Activated naive CD4-positive, alpha-beta T cell treated with anti-CD3 and anti-CD28 coated beads, Interleukin-2, amount 50 U/mL, for 72 hours (primary cell): ENCODE data around the gene GTPBP6. TPM values are rescaled to one million over a fixed set of nuclear protein-coding genes. Genes with fewer than 3 reads are reported as not detected.
A peak's percentile ranks its signal among the peaks of the same experiment; 100 is the strongest.
"Not testable (repeated sequence)": the region's sequence is repeated elsewhere in the genome, so short reads cannot be mapped to it uniquely, and the experiment has no call there.

Experiments used
- ATAC-seq, 2 donors: fragments of 150-1000 bp; cut with Tn5 transposase; 2 replicates each; pipeline ENCODE4 v1.10.0; 2021; ENCODE audit warnings: mild to moderate bottlenecking in 2 of 2, moderate library complexity in 2 of 2
- DNase-seq, 2 donors: peaks; one replicate each; pipeline ENCODE4 v3.0.0; 2021 to 2022; ENCODE audit warnings: low spot score in 2 of 2
- H3K27ac Mint-ChIP-seq, 2 donors: one replicate each; pipeline ENCODE4 v1.8.0; 2022; ENCODE audit warnings: mild to moderate bottlenecking in 2 of 2, mixed read lengths in 2 of 2
- H3K36me3 Mint-ChIP-seq, 2 donors: one replicate each; pipeline ENCODE4 v1.8.0; 2022; ENCODE audit warnings: mixed read lengths in 2 of 2
- H3K9me3 Mint-ChIP-seq, 2 donors: one replicate each; pipeline ENCODE4 v1.8.0; 2022; ENCODE audit warnings: mixed read lengths in 2 of 2
- total RNA-seq, 2 donors: library from RNA; stranded (reverse); gene quantifications; one replicate each; pipeline ENCODE4 v1.2.3, GENCODE V29; 2022

GTPBP6 gene
- total RNA-seq, 2 donors from 2014 or later: 57.1 to 61.6 TPM

- Mint-ChIP-seq H3K27ac (no peak overlapping the region), H3K9me3 (no peaks in the 10 kb centered on the region), H3K36me3 (no peaks in the 10 kb centered on the region)
- peak; percentile 3 to 18 for ATAC-seq
- peak in 1 of 2 donors; percentile 6 for DNase-seq
These were observed 43.1 kb downstream of the GTPBP6 start for GRCh38 chrX:275476-275966.

GRCh38 chrX:274904-275475, 43.6 kb downstream of the GTPBP6 start:
- H3K9me3 Mint-ChIP-seq: no peaks in the 10 kb centered on the region
- no peak overlapping the region for H3K27ac Mint-ChIP-seq
- no peaks in the 10 kb centered on the region for H3K36me3 Mint-ChIP-seq
- peak in 1 of 2 donors; percentile 1 for DNase-seq
- no peak for ATAC-seq

- no peak for DNase-seq
- no peak for ATAC-seq
- Mint-ChIP-seq H3K27ac (no peak overlapping the region), H3K36me3 (no peaks in the 10 kb centered on the region), H3K9me3 (no peaks in the 10 kb centered on the region)
These were observed 47.7 kb downstream of the GTPBP6 start for GRCh38 chrX:270848-271367.

GRCh38 chrX:267771-268261, 50.8 kb downstream of the GTPBP6 start:
- no peak for DNase-seq
- no peaks in the 10 kb centered on the region for H3K9me3 Mint-ChIP-seq
- no peak overlapping the region for H3K27ac Mint-ChIP-seq
- H3K36me3 Mint-ChIP-seq: no peaks in the 10 kb centered on the region
- no peak for ATAC-seq

- Mint-ChIP-seq H3K27ac (no peak overlapping the region), H3K36me3 (no peaks in the 10 kb centered on the region), H3K9me3 (no peaks in the 10 kb centered on the region)
- DNase-seq (no peak), ATAC-seq (no peak)
These were observed 53.1 kb downstream of the GTPBP6 start for GRCh38 chrX:265502-265901.

- H3K36me3 Mint-ChIP-seq: no peaks in the 10 kb centered on the region
- DNase-seq: no peak
- H3K9me3 Mint-ChIP-seq: no peaks in the 10 kb centered on the region
- no peak overlapping the region for H3K27ac Mint-ChIP-seq
- ATAC-seq: no peak
These were observed 53.8 kb downstream of the GTPBP6 start for GRCh38 chrX:264634-265455.

GRCh38 chrX:264006-264405, 54.6 kb downstream of the GTPBP6 start:
- not testable (repeated sequence) for ATAC-seq, H3K9me3 Mint-ChIP-seq, H3K27ac Mint-ChIP-seq, H3K36me3 Mint-ChIP-seq, DNase-seq

- no peaks in the 10 kb centered on the region for H3K9me3 Mint-ChIP-seq
- H3K36me3 Mint-ChIP-seq: no peaks in the 10 kb centered on the region
- ATAC-seq (no peak), DNase-seq (no peak)
- H3K27ac Mint-ChIP-seq: no peak overlapping the region
These were observed 56.2 kb downstream of the GTPBP6 start for GRCh38 chrX:262381-262909.

- H3K27ac Mint-ChIP-seq: no peak overlapping the region
- no peaks in the 10 kb centered on the region for H3K36me3 Mint-ChIP-seq
- no peak for ATAC-seq
- no peaks in the 10 kb centered on the region for H3K9me3 Mint-ChIP-seq
- DNase-seq: no peak
These were observed 56.7 kb downstream of the GTPBP6 start for GRCh38 chrX:261919-262352.

GRCh38 chrX:261167-261918, 57.3 kb downstream of the GTPBP6 start:
- DNase-seq (no peak), ATAC-seq (no peak)
- Mint-ChIP-seq H3K27ac (no peak overlapping the region), H3K36me3 (no peaks in the 10 kb centered on the region), H3K9me3 (no peaks in the 10 kb centered on the region)

GRCh38 chrX:259692-260355, 58.8 kb downstream of the GTPBP6 start:
- ATAC-seq (peak in 1 of 2 donors; percentile 34), DNase-seq (no peak)
- no peak overlapping the region for H3K27ac Mint-ChIP-seq
- no peaks in the 10 kb centered on the region for H3K9me3 Mint-ChIP-seq
- H3K36me3 Mint-ChIP-seq: no peaks in the 10 kb centered on the region

- H3K36me3 Mint-ChIP-seq: no peaks in the 10 kb centered on the region
- H3K27ac Mint-ChIP-seq: no peak overlapping the region
- H3K9me3 Mint-ChIP-seq: no peaks in the 10 kb centered on the region
- DNase-seq: no peak
- ATAC-seq: no peak
These were observed 60.1 kb downstream of the GTPBP6 start for GRCh38 chrX:258291-259040.

- no peak overlapping the region for H3K27ac Mint-ChIP-seq
- DNase-seq (no peak), ATAC-seq (no peak)
- H3K9me3 Mint-ChIP-seq: peaks cover 0 to 3% of the 10 kb centered on the region in 2 donors
- H3K36me3 Mint-ChIP-seq: peaks cover 0 to under 1% of the 10 kb centered on the region in 2 donors
These were observed 60.8 kb downstream of the GTPBP6 start for GRCh38 chrX:257681-258289.

- not testable (repeated sequence) for DNase-seq, ATAC-seq, H3K9me3 Mint-ChIP-seq, H3K36me3 Mint-ChIP-seq, H3K27ac Mint-ChIP-seq
These were observed 61.5 kb downstream of the GTPBP6 start for GRCh38 chrX:257054-257453.

- no peak for DNase-seq
- Mint-ChIP-seq H3K9me3 (peaks cover 8 to 12% of the 10 kb centered on the region in 2 donors), H3K27ac (no peak overlapping the region), H3K36me3 (peaks cover 0 to 13% of the 10 kb centered on the region in 2 donors)
- ATAC-seq: no peak
These were observed 62.7 kb downstream of the GTPBP6 start for GRCh38 chrX:255923-256331.
